OCI-LY3 (cell line): ENCODE measurements around the gene MYL2.
A peak's percentile ranks its signal among the peaks of the same experiment; 100 is the strongest.

Experiments used
- H2AFZ ChIP-seq: fragments of 200-600, 300-600 bp; shearing (Covaris generic); 2 replicates; pipeline ENCODE4 v1.6.0; 2014; ENCODE audit warnings: antibody characterized with exemption, low read depth, low read length
- H3K27ac ChIP-seq: fragments of 200-600, 300-600 bp; sonication (generic); 2 replicates; pipeline ENCODE4 v1.5.1; 2014; ENCODE audit warnings: mild to moderate bottlenecking, low read length, moderate library complexity, mixed read lengths
- H3K27me3 ChIP-seq: fragments of 200-600, 300-600 bp; sonication (generic); 2 replicates; pipeline ENCODE4 v1.6.1; 2014; ENCODE audit warnings: low read depth, low read length, mixed read lengths
- H3K36me3 ChIP-seq: fragments of 200-600, 300-600 bp; sonication (generic); replicated peaks from 2 replicates; pipeline ENCODE3; 2014; ENCODE audit warnings: low read depth, low read length, mixed read lengths
- H3K4me1 ChIP-seq: fragments of 300-600, 200-600 bp; sonication (generic); 2 replicates; pipeline ENCODE4 v1.6.1; 2014; ENCODE audit warnings: low read length, mixed read lengths
- H3K4me2 ChIP-seq: fragments of 200-600, 300-600 bp; sonication (generic); 2 replicates; pipeline ENCODE4 v1.6.1; 2014; ENCODE audit warnings: low read length, mixed read lengths
- H3K4me3 ChIP-seq: fragments of 300-600, 200-600 bp; sonication (generic); 2 replicates; pipeline ENCODE4 v1.5.1; 2014; ENCODE audit warnings: antibody characterized with exemption, mild to moderate bottlenecking, low read length, moderate library complexity
- H3K79me2 ChIP-seq: fragments of 300-600, 200-600 bp; shearing (Covaris generic); 2 replicates; pipeline ENCODE4 v1.6.1; 2014; ENCODE audit warnings: mild to moderate bottlenecking, low read length, mixed read lengths
- H3K9ac ChIP-seq: fragments of 300-600, 200-600 bp; shearing (Covaris generic); 2 replicates; pipeline ENCODE4 v1.6.0; 2014; ENCODE audit warnings: mild to moderate bottlenecking, low read length, moderate library complexity
- H3K9me3 ChIP-seq: fragments of 200-600, 300-600 bp; shearing (Covaris generic); 2 replicates; pipeline ENCODE4 v1.6.1; 2014; ENCODE audit warnings: low read length, mixed read lengths; ENCODE audit not compliant: insufficient read depth
- H4K20me1 ChIP-seq: fragments of 200-600, 300-600 bp; sonication (generic); 2 replicates; pipeline ENCODE4 v1.6.1; 2016; ENCODE audit warnings: low read length, mixed read lengths; ENCODE audit not compliant: insufficient read depth
- CTCF ChIP-seq: fragments of 200-600, 300-600 bp; sonication (generic); IDR thresholded peaks from 2 replicates; pipeline ENCODE4 v1.5.1; 2014; ENCODE audit warnings: antibody characterized with exemption, low read length, low read depth
- EZH2phosphoT487 ChIP-seq: fragments of 200-600 bp; shearing (Covaris generic); IDR thresholded peaks from 2 replicates; pipeline ENCODE4 v1.6.1; 2018; ENCODE audit warnings: antibody characterized with exemption, mixed run types, low read depth

MYL2 gene

GRCh38 chr12:110861729-110862128 lies 58.6 kb downstream of the MYL2 start:
- Histone ChIP-seq H2AFZ (no peak overlapping the region), H3K79me2 (no peaks in the 10 kb centered on the region), H3K9ac (no peak overlapping the region), H3K27me3 (no peaks in the 10 kb centered on the region), H3K4me2 (no peak overlapping the region), H3K36me3 (no peaks in the 10 kb centered on the region), H3K4me3 (no peak overlapping the region), H3K9me3 (no peaks in the 10 kb centered on the region), H3K27ac (no peak overlapping the region), H4K20me1 (no peaks in the 10 kb centered on the region), H3K4me1 (no peaks in the 10 kb centered on the region)
- TF ChIP-seq CTCF (peak; percentile 28; the same call in 1 of the 2 replicates), EZH2phosphoT487 (no peak)
